ENCODE results near the gene IGSF23. TPM values are rescaled to one million over a fixed set of nuclear protein-coding genes. Genes with fewer than 3 reads are reported as not detected.

Gene IGSF23
- total and polyA plus RNA-seq, 2 of the 13 experiments (the other 11 are each of a cell fraction or from before 2014, with no cell fraction given): 2.3 to 8.8 TPM

GRCh38 chr19:44636439-44637389 is 23.4 kb downstream of the IGSF23 start (continued):
- TF ChIP-seq ZHX2 (IDR thresholded peaks at IDR 0.05; ENCODE audit: low read depth) (0 out of 2 replicates have a peak, but pooled peaks have one; percentile 14), ZHX2 (CRISPR knock-in tag; IDR thresholded peaks at IDR 0.05; ENCODE audit: borderline replicate concordance) (no peak), ATAD3A (CRISPR knock-in tag; IDR thresholded peaks at IDR 0.05) (no peak), GATA4 (IDR thresholded peaks at IDR 0.05; ENCODE audit: borderline replicate concordance, low read depth) (no peak), KDM1A (CRISPR knock-in tag; IDR thresholded peaks at IDR 0.05) (no peak), ZNF138 (CRISPR knock-in tag; IDR thresholded peaks at IDR 0.05; ENCODE audit: low read depth) (no peak), TIGD3 (CRISPR knock-in tag; IDR thresholded peaks at IDR 0.05; ENCODE audit: borderline replicate concordance) (no peak), DNMT1 (CRISPR knock-in tag; IDR thresholded peaks at IDR 0.05) (no peak), ATF5 (CRISPR knock-in tag; IDR thresholded peaks at IDR 0.05; ENCODE audit: low read depth) (no peak), ETV6 (CRISPR knock-in tag; conservative IDR thresholded peaks at IDR 0.05) (no peak), SMAD3 (CRISPR knock-in tag; IDR thresholded peaks at IDR 0.05) (no peak), ZNF317 (CRISPR knock-in tag; IDR thresholded peaks at IDR 0.05) (peak; percentile 25; the same call in 1 of the 2 replicates), ZNF224 (CRISPR knock-in tag; IDR thresholded peaks at IDR 0.05) (no peak), SAFB2 (CRISPR knock-in tag; IDR thresholded peaks at IDR 0.05; ENCODE audit: borderline replicate concordance, low read depth) (no peak), HMG20A (CRISPR knock-in tag; IDR thresholded peaks at IDR 0.05; ENCODE audit: borderline replicate concordance) (peak; percentile 32; the same call in 1 of the 2 replicates), ZNF124 (CRISPR knock-in tag; IDR thresholded peaks at IDR 0.05) (0 out of 2 replicates have a peak, but pooled peaks have one; percentile 10), SAP130 (CRISPR knock-in tag; IDR thresholded peaks at IDR 0.05; ENCODE audit: low read depth) (peak; percentile 69), CERS6 (CRISPR knock-in tag; IDR thresholded peaks at IDR 0.05) (no peak), HCFC1 (IDR thresholded peaks at IDR 0.05; ENCODE audit: low read depth, low read length) (no peak)
- TF ChIP-seq, protein P1, sequence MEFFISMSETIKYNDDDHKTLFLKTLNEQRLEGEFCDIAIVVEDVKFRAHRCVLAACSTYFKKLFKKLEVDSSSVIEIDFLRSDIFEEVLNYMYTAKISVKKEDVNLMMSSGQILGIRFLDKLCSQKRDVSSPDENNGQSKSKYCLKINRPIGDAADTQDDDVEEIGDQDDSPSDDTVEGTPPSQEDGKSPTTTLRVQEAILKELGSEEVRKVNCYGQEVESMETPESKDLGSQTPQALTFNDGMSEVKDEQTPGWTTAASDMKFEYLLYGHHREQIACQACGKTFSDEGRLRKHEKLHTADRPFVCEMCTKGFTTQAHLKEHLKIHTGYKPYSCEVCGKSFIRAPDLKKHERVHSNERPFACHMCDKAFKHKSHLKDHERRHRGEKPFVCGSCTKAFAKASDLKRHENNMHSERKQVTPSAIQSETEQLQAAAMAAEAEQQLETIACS (CRISPR knock-in tag; IDR thresholded peaks at IDR 0.05): no peak
